ENCODE measurements around the gene DCDC2. TPM values are rescaled to one million over a fixed set of nuclear protein-coding genes. Genes with fewer than 3 reads are reported as not detected.

Gene DCDC2
- total RNA-seq, 4 donors from 2014 or later, result 0.09 TPM; not detected in 3

DNA sequence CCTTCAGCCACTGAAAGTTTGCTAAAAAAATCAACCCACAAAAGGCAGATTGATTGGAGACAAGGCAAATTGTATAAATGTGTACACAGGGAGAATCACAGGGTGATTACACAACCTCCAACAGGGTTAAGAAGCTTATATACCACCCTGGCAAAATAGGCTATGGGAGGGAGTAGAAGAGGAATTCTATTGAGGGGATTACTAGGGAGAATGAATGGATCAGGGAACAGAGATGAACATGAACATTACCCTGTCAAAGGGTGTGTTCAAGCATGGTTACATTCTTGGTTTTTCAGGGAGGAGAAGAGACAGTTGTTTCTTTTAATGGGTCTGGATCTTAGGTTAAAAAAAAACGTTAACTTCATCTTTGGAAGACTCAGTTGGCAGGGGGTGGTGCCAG lies 39.8 kb upstream of the DCDC2 start:
- DNase-seq (ENCODE audit: low spot score) (no peak), ATAC-seq (ENCODE audit: low FRiP score) (no peak)
- TF ChIP-seq, protein P1, sequence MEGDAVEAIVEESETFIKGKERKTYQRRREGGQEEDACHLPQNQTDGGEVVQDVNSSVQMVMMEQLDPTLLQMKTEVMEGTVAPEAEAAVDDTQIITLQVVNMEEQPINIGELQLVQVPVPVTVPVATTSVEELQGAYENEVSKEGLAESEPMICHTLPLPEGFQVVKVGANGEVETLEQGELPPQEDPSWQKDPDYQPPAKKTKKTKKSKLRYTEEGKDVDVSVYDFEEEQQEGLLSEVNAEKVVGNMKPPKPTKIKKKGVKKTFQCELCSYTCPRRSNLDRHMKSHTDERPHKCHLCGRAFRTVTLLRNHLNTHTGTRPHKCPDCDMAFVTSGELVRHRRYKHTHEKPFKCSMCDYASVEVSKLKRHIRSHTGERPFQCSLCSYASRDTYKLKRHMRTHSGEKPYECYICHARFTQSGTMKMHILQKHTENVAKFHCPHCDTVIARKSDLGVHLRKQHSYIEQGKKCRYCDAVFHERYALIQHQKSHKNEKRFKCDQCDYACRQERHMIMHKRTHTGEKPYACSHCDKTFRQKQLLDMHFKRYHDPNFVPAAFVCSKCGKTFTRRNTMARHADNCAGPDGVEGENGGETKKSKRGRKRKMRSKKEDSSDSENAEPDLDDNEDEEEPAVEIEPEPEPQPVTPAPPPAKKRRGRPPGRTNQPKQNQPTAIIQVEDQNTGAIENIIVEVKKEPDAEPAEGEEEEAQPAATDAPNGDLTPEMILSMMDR (IDR thresholded peaks at IDR 0.05), result no peak

DNA sequence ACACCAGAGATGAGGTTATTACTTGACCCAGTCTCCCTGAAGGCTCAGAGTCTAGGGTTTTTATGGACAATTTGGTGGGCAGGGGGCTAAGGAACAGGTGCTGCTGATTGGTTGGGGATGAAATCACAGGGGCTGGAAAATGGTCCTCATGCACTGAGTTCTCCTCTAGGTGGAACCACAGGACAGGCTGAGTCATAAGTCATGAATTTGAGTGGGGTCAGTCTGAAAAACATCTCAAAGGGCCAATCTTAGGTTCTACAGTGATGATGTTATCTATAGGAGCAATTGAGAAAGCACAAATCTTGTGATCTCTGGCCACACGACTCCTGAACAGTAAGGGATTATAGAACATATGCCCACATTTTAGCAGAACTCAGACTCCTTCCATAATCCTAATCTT lies 39.0 kb upstream of the DCDC2 start:
- ATAC-seq (ENCODE audit: low FRiP score) (no peak), DNase-seq (ENCODE audit: low spot score) (no peak)
- TF ChIP-seq, protein P1 (IDR thresholded peaks at IDR 0.05), result no peak

DNA sequence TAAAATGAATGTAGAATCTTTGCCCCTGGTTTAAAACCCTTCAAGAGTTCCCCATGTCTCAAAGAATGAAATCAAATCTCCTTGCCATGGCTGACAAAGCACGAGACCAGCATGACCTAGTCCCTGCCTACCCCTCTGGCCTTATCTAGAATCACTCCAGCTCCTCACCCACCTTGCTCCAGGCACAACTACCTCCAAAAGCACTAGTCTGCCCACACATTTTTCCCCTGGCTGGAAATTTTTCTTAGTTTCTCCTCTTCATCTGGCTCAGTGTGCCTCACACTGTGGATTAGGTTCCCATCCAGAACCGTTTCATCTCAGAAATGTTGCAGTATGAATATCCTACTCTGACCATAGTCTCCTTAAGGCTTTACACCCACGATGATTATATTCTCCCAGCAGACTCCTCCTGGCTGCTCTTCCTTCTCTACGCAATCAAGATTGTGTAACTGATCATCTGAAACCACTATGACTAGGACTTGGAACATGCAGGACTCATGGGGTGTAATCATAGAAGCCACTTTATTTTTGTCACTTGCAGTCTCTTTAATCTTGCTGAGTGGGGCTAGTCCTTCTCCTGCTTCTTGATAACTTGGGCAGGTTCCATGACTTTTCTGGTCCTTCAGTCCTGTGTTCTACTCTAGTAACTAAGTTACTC lies 37.0 kb upstream of the DCDC2 start:
- ATAC-seq (ENCODE audit: low FRiP score) (no peak), DNase-seq (ENCODE audit: low spot score) (no peak)
- TF ChIP-seq, protein P1 (IDR thresholded peaks at IDR 0.05), result no peak

DNA sequence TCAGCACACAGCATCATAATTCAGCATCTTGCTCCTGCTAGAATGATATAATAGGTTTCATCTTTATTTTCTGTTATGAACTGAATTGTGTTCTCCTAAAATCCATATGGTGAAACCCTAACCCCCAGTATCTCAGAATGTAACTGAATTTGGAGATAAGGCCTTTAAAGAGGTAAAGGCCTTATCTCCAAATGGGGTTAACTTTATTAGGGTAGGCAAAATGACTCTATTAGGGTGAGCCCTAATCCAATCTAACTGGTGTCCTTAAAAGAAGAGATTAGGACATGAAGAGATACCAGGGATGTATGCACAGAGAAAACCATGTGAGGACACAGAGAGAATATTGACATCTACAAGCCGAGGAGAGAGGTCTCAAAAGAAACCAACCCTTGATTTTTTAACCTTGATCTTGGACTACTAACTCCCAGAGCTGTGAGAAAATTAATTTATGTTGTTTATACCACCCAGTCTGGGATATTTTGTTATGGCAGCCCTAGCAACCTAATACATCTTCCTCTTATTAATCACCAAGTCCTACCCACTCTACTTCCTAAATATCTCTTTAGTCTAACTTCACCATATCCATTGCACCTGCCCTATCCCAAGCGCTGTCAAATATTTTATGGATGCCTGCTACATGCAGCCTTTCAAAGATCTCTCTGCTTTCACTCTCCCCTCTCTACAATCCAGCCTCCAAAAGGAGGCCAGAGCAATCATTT lies 36.4 kb upstream of the DCDC2 start:
- TF ChIP-seq, protein P1 (IDR thresholded peaks at IDR 0.05), result no peak
- no peak for DNase-seq (ENCODE audit: low spot score)
- ATAC-seq (ENCODE audit: low FRiP score), result no peak

DNA sequence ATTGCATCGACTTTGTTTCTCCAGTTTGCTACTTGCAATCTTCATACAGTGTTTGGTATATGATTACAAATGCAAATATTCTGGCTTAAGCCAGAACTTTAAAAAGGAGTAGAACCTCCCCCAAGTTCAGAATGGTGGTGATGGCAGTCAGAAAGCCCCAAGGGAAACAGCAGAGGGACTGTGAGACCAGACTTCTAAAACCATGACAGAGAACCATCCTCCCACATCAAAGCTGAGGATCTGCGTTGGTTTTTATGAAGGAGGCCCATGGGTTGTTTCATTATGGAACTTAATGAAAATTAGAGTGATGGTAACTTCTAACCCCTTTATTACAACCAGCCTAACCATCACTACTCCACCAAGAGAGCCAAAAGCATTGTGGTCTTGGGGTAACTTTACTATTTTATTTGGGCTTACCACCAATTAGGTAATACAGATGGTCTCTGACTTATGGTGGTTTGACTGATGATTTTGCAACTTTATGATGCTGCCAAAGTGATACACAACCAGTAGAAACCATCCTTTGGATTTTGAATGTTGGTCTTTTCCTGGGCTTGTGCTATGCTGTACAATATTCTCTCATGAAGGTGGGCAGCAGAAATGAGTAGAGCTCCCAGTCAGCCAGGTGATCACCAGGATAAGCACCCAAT lies 34.0 kb upstream of the DCDC2 start:
- no peak for ATAC-seq (ENCODE audit: low FRiP score)
- TF ChIP-seq, protein P1 (IDR thresholded peaks at IDR 0.05), result no peak
- DNase-seq (ENCODE audit: low spot score), result no peak

DNA sequence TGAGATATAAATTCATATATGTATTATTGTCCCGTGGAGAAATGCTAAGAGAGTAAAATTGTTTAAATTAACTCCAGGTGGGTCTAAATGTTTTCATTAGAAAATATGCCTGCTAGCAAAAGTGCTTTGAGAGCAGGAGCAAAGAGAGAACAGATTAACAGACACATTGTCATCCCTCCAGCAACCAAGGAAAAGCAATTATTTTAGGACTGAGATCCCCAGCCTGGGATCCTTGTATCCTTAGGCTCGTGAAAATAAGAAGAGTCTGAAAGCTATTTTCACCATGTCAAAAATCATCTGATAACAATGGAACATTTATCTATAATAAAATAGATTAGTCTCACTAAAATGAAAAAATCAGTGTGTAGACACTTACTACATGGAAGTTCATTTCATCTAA lies 33.3 kb upstream of the DCDC2 start:
- ATAC-seq (ENCODE audit: low FRiP score) (no peak), DNase-seq (ENCODE audit: low spot score) (no peak)
- TF ChIP-seq, protein P1 (IDR thresholded peaks at IDR 0.05), result no peak
